GM23338 (cell line): ENCODE data around the gene ATOH8. TPM values are rescaled to one million over a fixed set of nuclear protein-coding genes. Genes with fewer than 3 reads are reported as not detected.

Source experiments
- EZH2 ChIP-seq: fragments of 200-600 bp; sonication (generic); IDR thresholded peaks from one replicate; pipeline ENCODE4 v1.8.0; 2017; ENCODE audit warnings: antibody characterized with exemption, mild to moderate bottlenecking, low read depth; ENCODE audit not compliant: unreplicated experiment
- EZH2phosphoT487 ChIP-seq: fragments of 200-600 bp; sonication (generic); IDR thresholded peaks from one replicate; pipeline ENCODE4 v1.8.1; 2018; ENCODE audit warnings: antibody characterized with exemption; ENCODE audit not compliant: unreplicated experiment
- NANOG ChIP-seq: IDR thresholded peaks from 2 replicates; pipeline ENCODE4 v1.6.1; 2016; ENCODE audit warnings: antibody characterized with exemption, borderline replicate concordance
- polyA plus RNA-seq: library from polyadenylated mRNA; unstranded; fragments of >200 nt; fragmentation: Nextera tagmentation; extraction: Ambion mirVana; gene quantifications from 2 replicates; pipeline ENCODE4 v1.2.1, GENCODE V29; 2016
- total RNA-seq: library from RNA; depleted of rRNA; stranded (reverse); fragments of >200 nt; shearing (Covaris generic); gene quantifications from 2 replicates; pipeline ENCODE4 v1.2.3, GENCODE V29; 2014
- TF ChIP-seq, protein P1 (sequence below): IDR thresholded peaks from one replicate; pipeline ENCODE4 v1.6.1; 2018; ENCODE audit warnings: antibody characterized with exemption; ENCODE audit not compliant: unreplicated experiment
- TF ChIP-seq, protein P2 (sequence below): fragments of 250-450 bp; sonication (Bioruptor Pico); IDR thresholded peaks from 2 replicates; pipeline ENCODE4 v1.5.0; 2020; ENCODE audit warnings: mild to moderate bottlenecking, moderate library complexity
- TF ChIP-seq, protein P3 (sequence below): IDR thresholded peaks from 2 replicates; pipeline ENCODE4 v1.6.1; 2016; ENCODE audit warnings: antibody characterized with exemption

ATOH8 gene
- total and polyA plus RNA-seq, 2 experiments from 2014 or later, result 0.11 to 0.97 TPM

DNA sequence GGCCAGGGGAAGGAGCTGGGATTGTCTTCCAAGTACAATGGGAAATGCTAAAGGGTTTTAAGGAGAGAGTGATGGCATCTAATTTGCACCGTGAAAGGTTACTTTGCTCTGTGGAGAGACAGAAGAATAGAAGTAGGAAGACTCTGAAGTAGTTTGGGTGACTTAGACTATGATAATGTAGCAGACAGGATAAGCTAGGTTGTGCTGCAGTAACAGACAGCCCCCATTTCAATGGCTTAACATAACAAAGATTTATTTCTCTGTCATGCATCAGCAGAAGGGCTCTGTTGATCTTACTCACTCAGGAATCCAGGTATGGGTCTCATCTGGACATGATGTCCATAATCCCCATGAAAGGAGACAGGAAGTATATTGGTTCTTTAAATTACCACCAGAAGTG, 33.3 kb upstream of the ATOH8 start (continued):
- TF ChIP-seq, protein P1, sequence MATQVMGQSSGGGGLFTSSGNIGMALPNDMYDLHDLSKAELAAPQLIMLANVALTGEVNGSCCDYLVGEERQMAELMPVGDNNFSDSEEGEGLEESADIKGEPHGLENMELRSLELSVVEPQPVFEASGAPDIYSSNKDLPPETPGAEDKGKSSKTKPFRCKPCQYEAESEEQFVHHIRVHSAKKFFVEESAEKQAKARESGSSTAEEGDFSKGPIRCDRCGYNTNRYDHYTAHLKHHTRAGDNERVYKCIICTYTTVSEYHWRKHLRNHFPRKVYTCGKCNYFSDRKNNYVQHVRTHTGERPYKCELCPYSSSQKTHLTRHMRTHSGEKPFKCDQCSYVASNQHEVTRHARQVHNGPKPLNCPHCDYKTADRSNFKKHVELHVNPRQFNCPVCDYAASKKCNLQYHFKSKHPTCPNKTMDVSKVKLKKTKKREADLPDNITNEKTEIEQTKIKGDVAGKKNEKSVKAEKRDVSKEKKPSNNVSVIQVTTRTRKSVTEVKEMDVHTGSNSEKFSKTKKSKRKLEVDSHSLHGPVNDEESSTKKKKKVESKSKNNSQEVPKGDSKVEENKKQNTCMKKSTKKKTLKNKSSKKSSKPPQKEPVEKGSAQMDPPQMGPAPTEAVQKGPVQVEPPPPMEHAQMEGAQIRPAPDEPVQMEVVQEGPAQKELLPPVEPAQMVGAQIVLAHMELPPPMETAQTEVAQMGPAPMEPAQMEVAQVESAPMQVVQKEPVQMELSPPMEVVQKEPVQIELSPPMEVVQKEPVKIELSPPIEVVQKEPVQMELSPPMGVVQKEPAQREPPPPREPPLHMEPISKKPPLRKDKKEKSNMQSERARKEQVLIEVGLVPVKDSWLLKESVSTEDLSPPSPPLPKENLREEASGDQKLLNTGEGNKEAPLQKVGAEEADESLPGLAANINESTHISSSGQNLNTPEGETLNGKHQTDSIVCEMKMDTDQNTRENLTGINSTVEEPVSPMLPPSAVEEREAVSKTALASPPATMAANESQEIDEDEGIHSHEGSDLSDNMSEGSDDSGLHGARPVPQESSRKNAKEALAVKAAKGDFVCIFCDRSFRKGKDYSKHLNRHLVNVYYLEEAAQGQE, result no peak
- TF ChIP-seq, protein P2, sequence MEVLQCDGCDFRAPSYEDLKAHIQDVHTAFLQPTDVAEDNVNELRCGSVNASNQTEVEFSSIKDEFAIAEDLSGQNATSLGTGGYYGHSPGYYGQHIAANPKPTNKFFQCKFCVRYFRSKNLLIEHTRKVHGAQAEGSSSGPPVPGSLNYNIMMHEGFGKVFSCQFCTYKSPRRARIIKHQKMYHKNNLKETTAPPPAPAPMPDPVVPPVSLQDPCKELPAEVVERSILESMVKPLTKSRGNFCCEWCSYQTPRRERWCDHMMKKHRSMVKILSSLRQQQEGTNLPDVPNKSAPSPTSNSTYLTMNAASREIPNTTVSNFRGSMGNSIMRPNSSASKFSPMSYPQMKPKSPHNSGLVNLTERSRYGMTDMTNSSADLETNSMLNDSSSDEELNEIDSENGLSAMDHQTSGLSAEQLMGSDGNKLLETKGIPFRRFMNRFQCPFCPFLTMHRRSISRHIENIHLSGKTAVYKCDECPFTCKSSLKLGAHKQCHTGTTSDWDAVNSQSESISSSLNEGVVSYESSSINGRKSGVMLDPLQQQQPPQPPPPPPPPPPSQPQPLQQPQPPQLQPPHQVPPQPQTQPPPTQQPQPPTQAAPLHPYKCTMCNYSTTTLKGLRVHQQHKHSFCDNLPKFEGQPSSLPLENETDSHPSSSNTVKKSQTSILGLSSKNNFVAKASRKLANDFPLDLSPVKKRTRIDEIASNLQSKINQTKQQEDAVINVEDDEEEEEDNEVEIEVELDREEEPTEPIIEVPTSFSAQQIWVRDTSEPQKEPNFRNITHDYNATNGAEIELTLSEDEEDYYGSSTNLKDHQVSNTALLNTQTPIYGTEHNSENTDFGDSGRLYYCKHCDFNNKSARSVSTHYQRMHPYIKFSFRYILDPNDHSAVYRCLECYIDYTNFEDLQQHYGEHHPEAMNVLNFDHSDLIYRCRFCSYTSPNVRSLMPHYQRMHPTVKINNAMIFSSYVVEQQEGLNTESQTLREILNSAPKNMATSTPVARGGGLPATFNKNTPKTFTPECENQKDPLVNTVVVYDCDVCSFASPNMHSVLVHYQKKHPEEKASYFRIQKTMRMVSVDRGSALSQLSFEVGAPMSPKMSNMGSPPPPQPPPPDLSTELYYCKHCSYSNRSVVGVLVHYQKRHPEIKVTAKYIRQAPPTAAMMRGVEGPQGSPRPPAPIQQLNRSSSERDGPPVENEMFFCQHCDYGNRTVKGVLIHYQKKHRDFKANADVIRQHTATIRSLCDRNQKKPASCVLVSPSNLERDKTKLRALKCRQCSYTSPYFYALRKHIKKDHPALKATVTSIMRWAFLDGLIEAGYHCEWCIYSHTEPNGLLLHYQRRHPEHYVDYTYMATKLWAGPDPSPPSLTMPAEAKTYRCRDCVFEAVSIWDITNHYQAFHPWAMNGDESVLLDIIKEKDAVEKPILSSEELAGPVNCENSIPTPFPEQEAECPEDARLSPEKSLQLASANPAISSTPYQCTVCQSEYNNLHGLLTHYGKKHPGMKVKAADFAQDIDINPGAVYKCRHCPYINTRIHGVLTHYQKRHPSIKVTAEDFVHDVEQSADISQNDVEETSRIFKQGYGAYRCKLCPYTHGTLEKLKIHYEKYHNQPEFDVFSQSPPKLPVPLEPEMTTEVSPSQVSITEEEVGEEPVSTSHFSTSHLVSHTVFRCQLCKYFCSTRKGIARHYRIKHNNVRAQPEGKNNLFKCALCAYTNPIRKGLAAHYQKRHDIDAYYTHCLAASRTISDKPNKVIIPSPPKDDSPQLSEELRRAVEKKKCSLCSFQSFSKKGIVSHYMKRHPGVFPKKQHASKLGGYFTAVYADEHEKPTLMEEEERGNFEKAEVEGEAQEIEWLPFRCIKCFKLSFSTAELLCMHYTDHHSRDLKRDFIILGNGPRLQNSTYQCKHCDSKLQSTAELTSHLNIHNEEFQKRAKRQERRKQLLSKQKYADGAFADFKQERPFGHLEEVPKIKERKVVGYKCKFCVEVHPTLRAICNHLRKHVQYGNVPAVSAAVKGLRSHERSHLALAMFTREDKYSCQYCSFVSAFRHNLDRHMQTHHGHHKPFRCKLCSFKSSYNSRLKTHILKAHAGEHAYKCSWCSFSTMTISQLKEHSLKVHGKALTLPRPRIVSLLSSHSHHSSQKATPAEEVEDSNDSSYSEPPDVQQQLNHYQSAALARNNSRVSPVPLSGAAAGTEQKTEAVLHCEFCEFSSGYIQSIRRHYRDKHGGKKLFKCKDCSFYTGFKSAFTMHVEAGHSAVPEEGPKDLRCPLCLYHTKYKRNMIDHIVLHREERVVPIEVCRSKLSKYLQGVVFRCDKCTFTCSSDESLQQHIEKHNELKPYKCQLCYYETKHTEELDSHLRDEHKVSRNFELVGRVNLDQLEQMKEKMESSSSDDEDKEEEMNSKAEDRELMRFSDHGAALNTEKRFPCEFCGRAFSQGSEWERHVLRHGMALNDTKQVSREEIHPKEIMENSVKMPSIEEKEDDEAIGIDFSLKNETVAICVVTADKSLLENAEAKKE (CRISPR knock-in tag), result no peak
- TF ChIP-seq NANOG (no peak), EZH2phosphoT487 (no peak), EZH2 (no peak)
- TF ChIP-seq, protein P3, sequence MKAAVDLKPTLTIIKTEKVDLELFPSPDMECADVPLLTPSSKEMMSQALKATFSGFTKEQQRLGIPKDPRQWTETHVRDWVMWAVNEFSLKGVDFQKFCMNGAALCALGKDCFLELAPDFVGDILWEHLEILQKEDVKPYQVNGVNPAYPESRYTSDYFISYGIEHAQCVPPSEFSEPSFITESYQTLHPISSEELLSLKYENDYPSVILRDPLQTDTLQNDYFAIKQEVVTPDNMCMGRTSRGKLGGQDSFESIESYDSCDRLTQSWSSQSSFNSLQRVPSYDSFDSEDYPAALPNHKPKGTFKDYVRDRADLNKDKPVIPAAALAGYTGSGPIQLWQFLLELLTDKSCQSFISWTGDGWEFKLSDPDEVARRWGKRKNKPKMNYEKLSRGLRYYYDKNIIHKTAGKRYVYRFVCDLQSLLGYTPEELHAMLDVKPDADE, result no peak
